Mesodermal cell (in vitro differentiated cells): ENCODE data around the gene CPZ.
"Not testable (repeated sequence)": the region's sequence is repeated elsewhere in the genome, so short reads cannot be mapped to it uniquely, and the experiment has no call there.

Experiments
- H3K27ac ChIP-seq: 2 replicates; pipeline ENCODE4 v1.7.0; 2013; ENCODE audit warnings: mild to moderate bottlenecking, low read depth, low read length, moderate library complexity; ENCODE audit not compliant: severe bottlenecking
- H3K36me3 ChIP-seq: 2 replicates; pipeline ENCODE4 v1.7.1; 2013; ENCODE audit warnings: mild to moderate bottlenecking, low read length, moderate library complexity; ENCODE audit not compliant: control insufficient read depth, insufficient read depth
- H3K4me1 ChIP-seq: one replicate; pipeline ENCODE4 v1.7.1; 2013; ENCODE audit warnings: mild to moderate bottlenecking, low read length; ENCODE audit not compliant: insufficient read depth, control insufficient read depth, poor library complexity, severe bottlenecking
- H3K4me3 ChIP-seq: 2 replicates; pipeline ENCODE4 v1.7.0; 2013; ENCODE audit warnings: low read length, control low read depth, mild to moderate bottlenecking; ENCODE audit not compliant: insufficient read depth, poor library complexity, severe bottlenecking; ENCODE audit errors: extremely low read depth
- H3K9me3 ChIP-seq: 2 replicates; pipeline ENCODE4 v1.7.1; 2013; ENCODE audit warnings: mild to moderate bottlenecking, low read length, moderate library complexity; ENCODE audit not compliant: control insufficient read depth
- WGBS, 2 experiments: methylation state at CpG; one replicate each; pipeline ENCODE4 v1.1.5; 2013; ENCODE audit warnings: missing lambda C conversion rate in 2 of 2; ENCODE audit not compliant: insufficient coverage in 2 of 2; 5-methylcytosine and 5-hydroxymethylcytosine counted together

The CPZ gene

GRCh38 chr4:8630240-8630905, 37.8 kb downstream of the CPZ start:
- H3K4me1 ChIP-seq, H3K36me3 ChIP-seq, H3K4me3 ChIP-seq, H3K27ac ChIP-seq, H3K9me3 ChIP-seq: not testable (repeated sequence)
- WGBS, 2 experiments: no CpG with 5 or more reads among the region's 29 CpGs

- H3K9me3 ChIP-seq, H3K4me3 ChIP-seq, H3K36me3 ChIP-seq, H3K4me1 ChIP-seq, H3K27ac ChIP-seq: not testable (repeated sequence)
- WGBS, 2 experiments: no CpG with 5 or more reads among the region's 6 CpGs
These were observed 39.3 kb downstream of the CPZ start for GRCh38 chr4:8631896-8632295.

DNA sequence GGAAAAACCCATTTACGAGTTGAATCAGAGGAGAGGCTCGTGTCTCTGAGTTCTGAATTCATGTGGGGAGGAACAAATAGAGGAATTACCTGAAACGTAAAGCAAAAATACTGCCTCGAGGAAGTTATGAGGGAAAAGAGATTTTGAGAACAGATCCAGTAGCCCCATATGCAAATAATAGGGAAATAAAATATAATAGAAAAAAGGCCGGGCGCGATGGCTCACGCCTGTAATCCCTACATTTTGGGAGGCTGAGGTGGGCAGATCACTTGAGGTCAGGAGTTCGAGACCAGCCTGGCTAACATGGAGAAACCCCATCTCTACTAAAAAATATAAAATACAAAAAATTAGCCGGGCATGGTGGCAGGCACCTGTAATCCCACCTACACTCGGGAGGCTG, 42.2 kb downstream of the CPZ start:
- not testable (repeated sequence) for H3K4me1 ChIP-seq, H3K9me3 ChIP-seq, H3K4me3 ChIP-seq, H3K27ac ChIP-seq, H3K36me3 ChIP-seq
- WGBS, 2 experiments: no CpG with 5 or more reads among the region's 11 CpGs

- WGBS, 2 experiments: no CpG with 5 or more reads among the region's 29 CpGs
These were observed 43.5 kb downstream of the CPZ start for GRCh38 chr4:8635897-8636554.

GRCh38 chr4:8637456-8637984, 45.0 kb downstream of the CPZ start:
- WGBS, 2 experiments: 75% methylated on average over 1 of the region's 2 CpGs; no CpG with 5 or more reads in 1 of the 2 experiments
- no peak overlapping the region for H3K27ac ChIP-seq
- H3K4me3 ChIP-seq: no peak overlapping the region
- H3K9me3 ChIP-seq: no peaks in the 10 kb centered on the region
- no peaks in the 10 kb centered on the region for H3K36me3 ChIP-seq
- no peaks in the 10 kb centered on the region for H3K4me1 ChIP-seq

More at GRCh38 chr4:8635897-8636554, 43.5 kb downstream of the CPZ start:
- H3K27ac ChIP-seq, H3K4me1 ChIP-seq, H3K36me3 ChIP-seq, H3K9me3 ChIP-seq, H3K4me3 ChIP-seq: not testable (repeated sequence)

- no peaks in the 10 kb centered on the region for H3K36me3 ChIP-seq
- H3K4me3 ChIP-seq: no peak overlapping the region
- no peaks in the 10 kb centered on the region for H3K9me3 ChIP-seq
- WGBS, 2 experiments: 78 to 80% methylated on average over 9 to 10 of the region's 10 CpGs
- no peaks in the 10 kb centered on the region for H3K4me1 ChIP-seq
- no peak overlapping the region for H3K27ac ChIP-seq
These were observed 46.5 kb downstream of the CPZ start for GRCh38 chr4:8639021-8639420.

GRCh38 chr4:8639777-8640720, 47.5 kb downstream of the CPZ start:
- Histone ChIP-seq H3K27ac (no peak overlapping the region), H3K9me3 (no peaks in the 10 kb centered on the region), H3K4me3 (no peak overlapping the region), H3K4me1 (no peaks in the 10 kb centered on the region), H3K36me3 (no peaks in the 10 kb centered on the region)
- WGBS, 2 experiments: 90 to 92% methylated on average over 23 to 24 of the region's 26 CpGs

DNA sequence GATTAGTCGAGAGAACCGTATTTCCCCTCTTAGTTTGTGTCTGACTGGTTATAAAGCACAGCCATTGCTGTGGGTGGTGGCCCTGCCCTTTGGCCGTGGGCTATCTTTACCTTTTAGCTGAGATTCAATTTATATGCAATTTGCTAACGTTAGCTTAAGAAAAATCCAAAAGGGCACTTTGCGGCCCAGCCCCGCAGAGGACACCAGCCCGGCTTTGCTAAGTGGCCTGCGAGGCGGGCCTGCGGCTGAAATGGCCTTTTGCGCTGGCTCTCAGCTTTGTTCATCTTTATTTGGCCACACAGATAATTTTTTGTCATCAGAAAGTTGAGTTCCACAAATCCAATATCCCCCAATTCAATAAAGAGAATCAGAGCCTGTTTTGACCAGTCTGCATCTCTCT, 48.3 kb downstream of the CPZ start:
- WGBS, 2 experiments: 90 to 96% methylated on average over 8 to 11 of the region's 11 CpGs
- Histone ChIP-seq H3K4me3 (no peak overlapping the region), H3K4me1 (no peaks in the 10 kb centered on the region), H3K36me3 (no peaks in the 10 kb centered on the region), H3K9me3 (no peaks in the 10 kb centered on the region), H3K27ac (no peak overlapping the region)

DNA sequence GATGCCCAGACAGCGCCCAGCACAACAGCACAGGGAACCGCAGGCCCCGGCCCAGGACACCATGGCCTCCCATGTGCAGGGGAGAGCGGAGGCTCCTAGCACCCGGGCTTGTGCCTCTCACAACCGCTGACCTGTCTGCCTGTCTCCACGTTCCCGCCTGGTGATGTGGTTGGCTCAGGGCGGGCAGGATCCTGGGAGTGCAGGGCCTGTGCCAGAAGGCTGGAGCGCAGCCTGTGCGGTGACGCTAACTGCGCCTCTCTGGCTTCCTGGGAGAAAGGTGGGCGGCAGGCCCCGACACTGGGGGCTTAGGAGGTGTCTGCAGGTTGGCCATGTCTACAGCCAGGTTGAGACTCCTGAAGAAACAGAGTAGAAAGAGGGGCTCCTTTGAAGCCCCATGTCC, 48.7 kb downstream of the CPZ start:
- WGBS, 2 experiments: 88 to 93% methylated on average over 15 of the region's 15 CpGs
- Histone ChIP-seq H3K27ac (no peak overlapping the region), H3K9me3 (no peaks in the 10 kb centered on the region)

DNA sequence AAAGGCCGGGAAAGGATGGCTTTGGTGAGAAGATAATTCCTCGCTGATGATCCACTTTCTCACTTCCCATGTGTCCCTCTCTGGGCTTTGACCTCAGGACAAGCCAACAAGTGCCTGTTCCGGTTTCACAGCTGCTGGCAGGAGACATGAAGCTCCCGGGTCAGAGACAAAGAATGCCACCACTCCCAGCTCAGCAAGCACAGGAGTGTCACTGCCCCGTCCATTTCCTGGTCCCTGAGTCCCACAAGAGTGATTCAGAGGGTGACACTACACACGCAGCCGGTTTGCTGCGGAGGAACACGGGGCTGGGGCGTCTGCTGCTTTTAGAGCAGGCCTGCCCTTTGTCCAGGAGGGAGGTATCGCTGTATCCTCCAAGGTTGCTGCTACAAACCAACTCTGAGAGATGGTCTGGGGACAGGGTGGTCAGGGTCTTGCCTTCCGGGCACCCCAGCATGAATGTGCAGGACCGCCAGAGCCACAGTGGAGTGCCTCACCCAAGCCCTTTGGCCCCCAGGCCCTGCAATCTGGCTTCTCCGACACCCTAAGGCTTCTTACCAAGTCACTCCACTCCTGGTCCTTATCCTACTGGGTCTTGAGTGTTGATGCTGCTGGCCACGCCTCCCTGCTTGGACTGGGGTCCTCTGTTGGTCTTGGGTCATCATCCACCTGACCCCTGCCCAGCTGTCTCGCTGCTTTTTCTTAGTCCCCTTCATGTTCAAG, 49.5 kb downstream of the CPZ start:
- 92% methylated on average over 15 of the region's 16 CpGs for WGBS, 2 experiments

More for the DNA sequence above, 48.7 kb downstream of the CPZ start:
- no peak overlapping the region for H3K4me3 ChIP-seq
- H3K36me3 ChIP-seq: no peaks in the 10 kb centered on the region
- H3K4me1 ChIP-seq: no peaks in the 10 kb centered on the region

More for the DNA sequence above, 49.5 kb downstream of the CPZ start:
- no peak overlapping the region for H3K4me3 ChIP-seq
- no peaks in the 10 kb centered on the region for H3K36me3 ChIP-seq
- no peaks in the 10 kb centered on the region for H3K9me3 ChIP-seq
- H3K27ac ChIP-seq: no peak overlapping the region
- H3K4me1 ChIP-seq: no peaks in the 10 kb centered on the region
